ENCODE results near the gene PPP1R37.

GRCh38 chr19:45158503-45159209, 65.7 kb downstream of the PPP1R37 start:
- no peak for TF ChIP-seq CTCF (IDR thresholded peaks at IDR 0.05; ENCODE audit: poor library complexity)
- no peak for TF ChIP-seq EZH2 (IDR thresholded peaks at IDR 0.05; ENCODE audit: borderline replicate concordance)
